Measurements from ENCODE around the gene NPY4R.
"Not testable (repeated sequence)": the region's sequence is repeated elsewhere in the genome, so short reads cannot be mapped to it uniquely, and the experiment has no call there.

The NPY4R gene

GRCh38 chr10:46473758-46474157 is 8.0 kb upstream of the NPY4R start:
- H3K4me3 ChIP-seq; H3K27ac ChIP-seq; DNase-seq (ENCODE audit: low spot score): not testable (repeated sequence)

- H3K4me3 ChIP-seq; H3K27ac ChIP-seq; DNase-seq (ENCODE audit: low spot score): not testable (repeated sequence)
Measured at GRCh38 chr10:46470134-46470533, 4.4 kb upstream of the NPY4R start.

- not testable (repeated sequence) for H3K27ac ChIP-seq; H3K4me3 ChIP-seq; DNase-seq (ENCODE audit: low spot score)
Measured at GRCh38 chr10:46468119-46468809, 2.5 kb upstream of the NPY4R start.

GRCh38 chr10:46463608-46464007 is 2.1 kb downstream of the NPY4R start:
- not testable (repeated sequence) for DNase-seq (ENCODE audit: low spot score); H3K27ac ChIP-seq; H3K4me3 ChIP-seq

GRCh38 chr10:46462276-46462675 is 3.5 kb downstream of the NPY4R start:
- DNase-seq (ENCODE audit: low spot score); H3K27ac ChIP-seq; H3K4me3 ChIP-seq: not testable (repeated sequence)

- not testable (repeated sequence) for DNase-seq (ENCODE audit: low spot score); H3K4me3 ChIP-seq; H3K27ac ChIP-seq
Measured at GRCh38 chr10:46459579-46459978, 6.2 kb downstream of the NPY4R start.

GRCh38 chr10:46457071-46457470 is 8.7 kb downstream of the NPY4R start:
- not testable (repeated sequence) for H3K4me3 ChIP-seq; DNase-seq (ENCODE audit: low spot score); H3K27ac ChIP-seq

- not testable (repeated sequence) for H3K27ac ChIP-seq; DNase-seq (ENCODE audit: low spot score); H3K4me3 ChIP-seq
Measured at GRCh38 chr10:46455992-46456391, 9.8 kb downstream of the NPY4R start.

- H3K4me3 ChIP-seq; DNase-seq (ENCODE audit: low spot score); H3K27ac ChIP-seq: not testable (repeated sequence)
Measured at GRCh38 chr10:46451365-46451764, 14.4 kb downstream of the NPY4R start.

- not testable (repeated sequence) for H3K4me3 ChIP-seq; H3K27ac ChIP-seq; DNase-seq (ENCODE audit: low spot score)
Measured at GRCh38 chr10:46450829-46451228, 14.9 kb downstream of the NPY4R start.

- not testable (repeated sequence) for DNase-seq (ENCODE audit: low spot score); H3K4me3 ChIP-seq; H3K27ac ChIP-seq
Measured at GRCh38 chr10:46447439-46447838, 18.3 kb downstream of the NPY4R start.

- not testable (repeated sequence) for H3K27ac ChIP-seq; DNase-seq (ENCODE audit: low spot score); H3K4me3 ChIP-seq
Measured at GRCh38 chr10:46445389-46446122, 20.2 kb downstream of the NPY4R start.

GRCh38 chr10:46443422-46443821 is 22.3 kb downstream of the NPY4R start:
- not testable (repeated sequence) for H3K27ac ChIP-seq; H3K4me3 ChIP-seq; DNase-seq (ENCODE audit: low spot score)

- not testable (repeated sequence) for H3K4me3 ChIP-seq; DNase-seq (ENCODE audit: low spot score); H3K27ac ChIP-seq
Measured at GRCh38 chr10:46442706-46443275, 23.0 kb downstream of the NPY4R start.

- H3K27ac ChIP-seq; DNase-seq (ENCODE audit: low spot score); H3K4me3 ChIP-seq: not testable (repeated sequence)
Measured at GRCh38 chr10:46441837-46442278, 23.9 kb downstream of the NPY4R start.

GRCh38 chr10:46440942-46441341 is 24.8 kb downstream of the NPY4R start:
- not testable (repeated sequence) for H3K27ac ChIP-seq; DNase-seq (ENCODE audit: low spot score); H3K4me3 ChIP-seq

- DNase-seq (ENCODE audit: low spot score); H3K4me3 ChIP-seq; H3K27ac ChIP-seq: not testable (repeated sequence)
Measured at GRCh38 chr10:46423550-46423949, 42.2 kb downstream of the NPY4R start.

- H3K27ac ChIP-seq; H3K4me3 ChIP-seq; DNase-seq (ENCODE audit: low spot score): not testable (repeated sequence)
Measured at GRCh38 chr10:46419570-46420379, 46.0 kb downstream of the NPY4R start.

GRCh38 chr10:46418283-46418682 is 47.5 kb downstream of the NPY4R start:
- DNase-seq (ENCODE audit: low spot score); H3K4me3 ChIP-seq: not testable (repeated sequence)

More at GRCh38 chr10:46418283-46418682, 47.5 kb downstream of the NPY4R start:
- not testable (repeated sequence) for H3K27ac ChIP-seq
